Measurements from ENCODE around the gene CCHCR1.

The CCHCR1 gene

GRCh38 chr6:31114970-31115849 lies 42.4 kb downstream of the CCHCR1 start:
- TF ChIP-seq JUND (IDR thresholded peaks at IDR 0.05; ENCODE audit: low read depth) = no peak
- in situ Hi-C loops (cut with HindIII; ENCODE audit: low pct_unique_long_range_greater_than_20kb, low sequenced_read_pairs) = no loop called here
- DNase-seq (ENCODE audit: low read depth in 1 of 2, low spot score in 1 of 2) = peak in 1 of 2 experiments; percentile 85

- TF ChIP-seq JUND (IDR thresholded peaks at IDR 0.05; ENCODE audit: low read depth) = no peak
- peak in 1 of 2 experiments; percentile 66 for DNase-seq (ENCODE audit: low read depth in 1 of 2, low spot score in 1 of 2)
- in situ Hi-C loops (cut with HindIII; ENCODE audit: low pct_unique_long_range_greater_than_20kb, low sequenced_read_pairs) = no loop called here
Measured at GRCh38 chr6:31114541-31114878, 43.1 kb downstream of the CCHCR1 start, which contains the start of gene PSORS1C1. Gene PSORS1C1 (plus strand): TSS chr6:31114800. CDS start chr6:31129633, 14,833 bp downstream.

GRCh38 chr6:31113861-31114540 lies 43.6 kb downstream of the CCHCR1 start:
- TF ChIP-seq JUND (IDR thresholded peaks at IDR 0.05; ENCODE audit: low read depth) = no peak
- in situ Hi-C loops (cut with HindIII; ENCODE audit: low pct_unique_long_range_greater_than_20kb, low sequenced_read_pairs) = no loop called here
- DNase-seq (ENCODE audit: low read depth in 1 of 2, low spot score in 1 of 2) = no peak

GRCh38 chr6:31112478-31112877 lies 45.1 kb downstream of the CCHCR1 start, which contains the start of gene C6orf15:
Gene C6orf15 (minus strand): TSS chr6:31112575. CDS start chr6:31112555, 20 bp downstream.
- DNase-seq (ENCODE audit: low read depth in 1 of 2, low spot score in 1 of 2) = no peak
- in situ Hi-C loops (cut with HindIII; ENCODE audit: low pct_unique_long_range_greater_than_20kb, low sequenced_read_pairs) = no loop called here
- no peak for TF ChIP-seq JUND (IDR thresholded peaks at IDR 0.05; ENCODE audit: low read depth)

GRCh38 chr6:31111712-31112111 lies 45.9 kb downstream of the CCHCR1 start:
- no peak for TF ChIP-seq JUND (IDR thresholded peaks at IDR 0.05; ENCODE audit: low read depth)
- in situ Hi-C loops (cut with HindIII; ENCODE audit: low pct_unique_long_range_greater_than_20kb, low sequenced_read_pairs) = no loop called here
- DNase-seq (ENCODE audit: low read depth in 1 of 2, low spot score in 1 of 2) = no peak

- in situ Hi-C loops (cut with HindIII; ENCODE audit: low pct_unique_long_range_greater_than_20kb, low sequenced_read_pairs) = no loop called here
- no peak for TF ChIP-seq JUND (IDR thresholded peaks at IDR 0.05; ENCODE audit: low read depth)
- DNase-seq (ENCODE audit: low read depth in 1 of 2, low spot score in 1 of 2) = no peak
Measured at GRCh38 chr6:31110825-31111582, 46.6 kb downstream of the CCHCR1 start.

GRCh38 chr6:31107052-31107451 lies 50.5 kb downstream of the CCHCR1 start:
- TF ChIP-seq JUND (IDR thresholded peaks at IDR 0.05; ENCODE audit: low read depth) = no peak
- in situ Hi-C loops (cut with HindIII; ENCODE audit: low pct_unique_long_range_greater_than_20kb, low sequenced_read_pairs) = no loop called here

GRCh38 chr6:31103136-31103535 lies 54.5 kb downstream of the CCHCR1 start:
- TF ChIP-seq JUND (IDR thresholded peaks at IDR 0.05; ENCODE audit: low read depth) = no peak
- DNase-seq (ENCODE audit: low read depth in 1 of 2, low spot score in 1 of 2) = no peak
- in situ Hi-C loops (cut with HindIII; ENCODE audit: low pct_unique_long_range_greater_than_20kb, low sequenced_read_pairs) = no loop called here

More at GRCh38 chr6:31107052-31107451, 50.5 kb downstream of the CCHCR1 start:
- DNase-seq (ENCODE audit: low read depth in 1 of 2, low spot score in 1 of 2) = no peak

GRCh38 chr6:31098449-31098938 lies 59.1 kb downstream of the CCHCR1 start:
- no peak for DNase-seq (ENCODE audit: low read depth in 1 of 2, low spot score in 1 of 2)
- in situ Hi-C loops (cut with HindIII; ENCODE audit: low pct_unique_long_range_greater_than_20kb, low sequenced_read_pairs) = no loop called here
- TF ChIP-seq JUND (IDR thresholded peaks at IDR 0.05; ENCODE audit: low read depth) = no peak

- no peak for TF ChIP-seq JUND (IDR thresholded peaks at IDR 0.05; ENCODE audit: low read depth)
- no peak for DNase-seq (ENCODE audit: low read depth in 1 of 2, low spot score in 1 of 2)
- in situ Hi-C loops (cut with HindIII; ENCODE audit: low pct_unique_long_range_greater_than_20kb, low sequenced_read_pairs) = no loop called here
Measured at GRCh38 chr6:31096656-31097055, 60.9 kb downstream of the CCHCR1 start.

GRCh38 chr6:31096215-31096614 lies 61.4 kb downstream of the CCHCR1 start:
- no peak for DNase-seq (ENCODE audit: low read depth in 1 of 2, low spot score in 1 of 2)
- in situ Hi-C loops (cut with HindIII; ENCODE audit: low pct_unique_long_range_greater_than_20kb, low sequenced_read_pairs) = no loop called here
- no peak for TF ChIP-seq JUND (IDR thresholded peaks at IDR 0.05; ENCODE audit: low read depth)

- no peak for DNase-seq (ENCODE audit: low read depth in 1 of 2, low spot score in 1 of 2)
- in situ Hi-C loops (cut with HindIII; ENCODE audit: low pct_unique_long_range_greater_than_20kb, low sequenced_read_pairs) = no loop called here
- TF ChIP-seq JUND (IDR thresholded peaks at IDR 0.05; ENCODE audit: low read depth) = no peak
Measured at GRCh38 chr6:31094389-31094881, 63.2 kb downstream of the CCHCR1 start.

Data from T47D (cell line).